Fibroblast of skin of left biceps (primary cell): Measurements from ENCODE around the gene NR4A1.
"Not testable (repeated sequence)": the region's sequence is repeated elsewhere in the genome, so short reads cannot be mapped to it uniquely, and the experiment has no call there.

Experiments used
- DNase-seq, 2 experiments: peaks; one replicate each; pipeline ENCODE4 v3.0.0-alpha.2; 2013; ENCODE audit warnings: low read depth in 2 of 2

Gene NR4A1

GRCh38 chr12:52097045-52097666 lies 45.9 kb downstream of the NR4A1 start:
- DNase-seq, result no peak

- not testable (repeated sequence) for DNase-seq
Observed at GRCh38 chr12:52104431-52105089, 53.3 kb downstream of the NR4A1 start.
